T-helper 9 cell (primary cell): ENCODE results near the gene TMEM175.

Source experiments
- DNase-seq: peaks from one replicate; pipeline ENCODE4 v3.0.0-alpha.2; 2020

Gene TMEM175

GRCh38 chr4:900073-900472 is 32.2 kb upstream of the TMEM175 start:
- DNase-seq: no peak

GRCh38 chr4:900721-901120 is 31.5 kb upstream of the TMEM175 start:
- no peak for DNase-seq

- no peak for DNase-seq
These were observed 30.9 kb upstream of the TMEM175 start for GRCh38 chr4:901192-901910.

- no peak for DNase-seq
These were observed 28.9 kb upstream of the TMEM175 start for GRCh38 chr4:903066-904046.

- DNase-seq: no peak
These were observed 26.5 kb upstream of the TMEM175 start for GRCh38 chr4:905485-906338.

GRCh38 chr4:906339-907102 is 25.7 kb upstream of the TMEM175 start:
- DNase-seq: no peak

- no peak for DNase-seq
These were observed 25.2 kb upstream of the TMEM175 start for GRCh38 chr4:907103-907400.

- DNase-seq: no peak
These were observed 24.4 kb upstream of the TMEM175 start for GRCh38 chr4:907691-908425.

- no peak for DNase-seq
These were observed 23.1 kb upstream of the TMEM175 start for GRCh38 chr4:909131-909571.

GRCh38 chr4:909821-910220 is 22.4 kb upstream of the TMEM175 start:
- DNase-seq: no peak

- no peak for DNase-seq
These were observed 21.7 kb upstream of the TMEM175 start for GRCh38 chr4:910366-911091.

GRCh38 chr4:911221-911751 is 21.0 kb upstream of the TMEM175 start:
- DNase-seq: no peak

GRCh38 chr4:911871-912490 is 20.3 kb upstream of the TMEM175 start:
- no peak for DNase-seq

- no peak for DNase-seq
These were observed 19.5 kb upstream of the TMEM175 start for GRCh38 chr4:912548-913279.

GRCh38 chr4:913280-913618 is 19.0 kb upstream of the TMEM175 start:
- no peak for DNase-seq

- no peak for DNase-seq
These were observed 17.7 kb upstream of the TMEM175 start for GRCh38 chr4:914531-914930.

- no peak for DNase-seq
These were observed 17.2 kb upstream of the TMEM175 start for GRCh38 chr4:915041-915474.

- no peak for DNase-seq
These were observed 16.7 kb upstream of the TMEM175 start for GRCh38 chr4:915595-915994.

- no peak for DNase-seq
These were observed 14.8 kb upstream of the TMEM175 start for GRCh38 chr4:917466-917865.
